ENCODE measurements around the gene ZYX. TPM values are rescaled to one million over a fixed set of nuclear protein-coding genes. Genes with fewer than 3 reads are reported as not detected.

ZYX gene
- total RNA-seq, 1 donor from 2014 or later: 320 TPM

DNA sequence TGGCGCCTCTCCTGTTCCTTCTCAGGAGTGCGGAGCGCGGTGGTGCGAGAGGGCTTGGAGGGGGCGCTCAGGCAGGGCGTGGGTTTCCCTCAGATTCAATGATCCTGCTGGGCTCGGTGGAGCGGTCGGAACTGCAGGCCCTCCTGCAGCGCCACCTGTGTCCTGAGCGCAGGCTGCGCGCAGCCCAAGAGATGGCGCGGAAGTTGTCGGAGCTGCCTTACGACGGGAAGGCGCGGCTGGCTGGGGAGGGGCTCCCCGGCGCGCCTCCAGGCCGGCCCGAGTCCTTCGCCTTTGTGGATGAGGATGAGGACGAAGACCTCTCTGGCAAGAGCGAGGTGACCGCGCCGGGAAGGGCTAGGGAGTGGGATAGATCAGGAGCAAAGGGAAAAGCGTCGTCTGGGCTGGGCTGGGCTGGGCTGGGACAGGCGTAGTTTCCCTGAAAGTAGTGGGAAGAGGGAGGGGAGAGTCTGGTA lies 35.7 kb upstream of the ZYX start:
- no peak overlapping the region for H3K27ac ChIP-seq
- intact Hi-C loops (cut with DNase I): no loop called here
- TF ChIP-seq CTCF (IDR thresholded peaks at IDR 0.05): peak in 2 of 3 experiments; percentile 44 to 48
- H3K27me3 ChIP-seq: no peaks in the 10 kb centered on the region
- no peaks in the 10 kb centered on the region for H3K36me3 ChIP-seq
- no peak for DNase-seq (ENCODE audit: low spot score in 2 of 2)
- no peaks in the 10 kb centered on the region for H3K9me3 ChIP-seq
- H3K4me3 ChIP-seq: peak overlapping the region; percentile 20 to 35
- H3K4me1 ChIP-seq: peaks cover 0 to 5% of the 10 kb centered on the region in 2 donors

DNA sequence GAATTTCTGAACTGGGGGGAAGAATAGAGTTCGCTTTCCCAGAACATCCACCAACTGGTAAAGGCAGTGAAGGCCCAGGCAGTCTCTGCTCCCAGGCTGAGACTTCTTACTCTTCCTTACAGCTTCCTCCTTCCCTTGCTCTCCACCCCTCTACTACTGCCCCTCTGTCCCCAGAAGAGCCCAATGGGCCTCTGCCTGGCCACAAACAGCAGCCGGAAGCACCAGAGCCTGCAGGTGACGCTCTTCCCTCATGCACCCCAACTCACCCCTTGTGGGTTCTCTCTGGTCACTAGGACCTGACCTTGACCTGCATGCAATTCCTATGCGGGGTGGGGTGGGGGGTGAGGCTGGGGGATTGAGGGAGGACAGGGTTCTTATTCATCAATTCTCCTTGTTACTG lies 35.1 kb upstream of the ZYX start:
- no peak for DNase-seq (ENCODE audit: low spot score in 2 of 2)
- no peak for TF ChIP-seq CTCF (IDR thresholded peaks at IDR 0.05)
- peaks cover 0 to 5% of the 10 kb centered on the region in 2 donors for H3K4me1 ChIP-seq
- no peak overlapping the region for H3K4me3 ChIP-seq
- H3K27ac ChIP-seq: no peak overlapping the region
- H3K27me3 ChIP-seq: no peaks in the 10 kb centered on the region
- no peaks in the 10 kb centered on the region for H3K9me3 ChIP-seq
- H3K36me3 ChIP-seq: no peaks in the 10 kb centered on the region
- intact Hi-C loops (cut with DNase I): no loop called here

- no peak for DNase-seq (ENCODE audit: low spot score in 2 of 2)
- no peaks in the 10 kb centered on the region for H3K27me3 ChIP-seq
- H3K4me1 ChIP-seq: peaks cover 0 to 5% of the 10 kb centered on the region in 2 donors
- H3K27ac ChIP-seq: no peak overlapping the region
- intact Hi-C loops (cut with DNase I): no loop called here
- no peak overlapping the region for H3K4me3 ChIP-seq
- TF ChIP-seq CTCF (IDR thresholded peaks at IDR 0.05): no peak
- no peaks in the 10 kb centered on the region for H3K36me3 ChIP-seq
- H3K9me3 ChIP-seq: no peaks in the 10 kb centered on the region
Observed at GRCh38 chr7:143347950-143348349, 33.2 kb upstream of the ZYX start.

DNA sequence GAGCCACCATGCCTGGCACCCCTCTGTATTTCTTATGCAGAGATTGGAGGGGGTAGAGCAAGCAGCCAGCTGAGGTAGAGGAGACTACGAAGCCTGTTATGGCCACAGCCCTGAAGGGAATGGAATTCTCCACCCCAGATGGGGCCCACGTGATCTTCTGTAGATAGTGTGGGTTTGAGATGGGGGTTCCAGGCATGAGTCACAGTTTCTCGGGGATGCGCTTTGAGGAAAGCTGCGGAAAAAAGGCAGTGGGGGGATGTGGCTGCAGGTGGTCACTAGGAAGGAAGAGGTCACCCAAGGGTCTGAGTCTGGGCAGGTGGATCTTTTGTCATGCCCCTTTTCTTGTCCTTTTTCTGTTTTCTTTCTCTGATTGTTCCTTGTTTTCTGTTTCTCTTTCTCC lies 30.1 kb upstream of the ZYX start:
- no peak overlapping the region for H3K27ac ChIP-seq
- H3K27me3 ChIP-seq: no peaks in the 10 kb centered on the region
- TF ChIP-seq CTCF (IDR thresholded peaks at IDR 0.05): no peak
- no peak for DNase-seq (ENCODE audit: low spot score in 2 of 2)
- no peak overlapping the region for H3K4me3 ChIP-seq
- intact Hi-C loops (cut with DNase I): no loop called here
- H3K9me3 ChIP-seq: no peaks in the 10 kb centered on the region
- no peaks in the 10 kb centered on the region for H3K4me1 ChIP-seq
- no peaks in the 10 kb centered on the region for H3K36me3 ChIP-seq

DNA sequence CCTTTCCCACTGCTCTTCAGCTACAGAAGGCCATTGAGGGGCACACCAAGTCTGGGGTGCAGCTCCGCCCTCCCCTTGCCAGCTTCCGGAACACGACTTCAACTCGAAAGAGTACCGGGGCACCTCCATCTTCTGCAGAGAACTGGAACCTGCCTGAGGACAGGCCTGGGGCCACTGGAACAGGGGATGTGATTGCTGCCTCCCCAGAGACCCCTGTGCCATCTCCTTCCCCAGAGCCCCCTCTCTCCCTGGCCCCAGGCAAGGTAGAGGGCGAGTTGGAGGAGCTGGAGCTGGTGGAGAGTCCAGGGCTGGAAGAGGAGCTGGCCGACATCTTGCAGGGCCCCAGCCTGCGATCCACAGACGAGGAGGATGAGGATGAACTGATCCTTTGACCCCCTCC lies 29.6 kb upstream of the ZYX start:
- TF ChIP-seq CTCF (IDR thresholded peaks at IDR 0.05): no peak
- no peaks in the 10 kb centered on the region for H3K9me3 ChIP-seq
- H3K4me1 ChIP-seq: no peaks in the 10 kb centered on the region
- intact Hi-C loops (cut with DNase I): no loop called here
- no peaks in the 10 kb centered on the region for H3K36me3 ChIP-seq
- no peak for DNase-seq (ENCODE audit: low spot score in 2 of 2)
- H3K27ac ChIP-seq: no peak overlapping the region
- H3K27me3 ChIP-seq: no peaks in the 10 kb centered on the region
- H3K4me3 ChIP-seq: no peak overlapping the region

DNA sequence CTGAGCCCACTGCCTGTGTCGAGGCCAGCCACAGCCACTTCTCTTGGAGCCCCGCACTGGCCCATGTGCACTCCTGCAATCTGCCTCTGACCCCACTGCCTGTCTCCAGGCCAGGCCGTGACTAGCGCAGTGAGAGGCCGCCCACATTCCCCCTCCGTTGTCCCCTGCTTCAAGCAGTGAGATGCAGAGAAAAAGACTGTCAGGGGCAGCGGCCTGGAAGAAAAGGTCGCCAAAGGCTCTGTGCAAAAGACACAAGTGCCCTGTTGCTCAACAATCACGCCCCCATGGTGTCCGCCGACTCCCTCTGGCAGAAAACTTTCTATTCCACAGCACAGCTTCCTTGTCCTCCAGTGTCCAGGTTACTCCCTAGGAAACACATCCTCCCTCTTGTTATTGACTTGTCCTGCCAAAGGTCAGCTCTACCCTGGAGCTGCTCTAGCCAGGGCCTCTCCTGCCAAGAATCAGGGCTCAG lies 28.6 kb upstream of the ZYX start:
- no peaks in the 10 kb centered on the region for H3K27me3 ChIP-seq
- DNase-seq (ENCODE audit: low spot score in 2 of 2): no peak
- H3K9me3 ChIP-seq: no peaks in the 10 kb centered on the region
- H3K36me3 ChIP-seq: no peaks in the 10 kb centered on the region
- intact Hi-C loops (cut with DNase I): no loop called here
- TF ChIP-seq CTCF (IDR thresholded peaks at IDR 0.05): no peak
- no peaks in the 10 kb centered on the region for H3K4me1 ChIP-seq
- no peak overlapping the region for H3K27ac ChIP-seq
- no peak overlapping the region for H3K4me3 ChIP-seq

All from ascending aorta (tissue), 2 donors.